Activated CD4-positive, alpha-beta memory T cell treated with anti-CD3 and anti-CD28 coated beads for 36 hours (primary cell): Measurements from ENCODE around the gene UBASH3B. TPM values are rescaled to one million over a fixed set of nuclear protein-coding genes. Genes with fewer than 3 reads are reported as not detected.

ENCODE experiments used
- CTCF ChIA-PET: fragments of 350-600 bp; sonication (Branson Sonifier 250); formaldehyde crosslinking; loops from one replicate; lab custom pipeline; 2021; ENCODE audit warnings: antibody characterized with exemption, inconsistent platforms; lab: Charles Lee
- POLR2A ChIA-PET: fragments of 350-600 bp; sonication (Branson Sonifier 250); formaldehyde crosslinking; loops from one replicate; lab custom pipeline; 2021; ENCODE audit warnings: antibody characterized with exemption; lab: Charles Lee
- DNase-seq: peaks from one replicate; pipeline ENCODE4 v3.0.0-alpha.2; 2020
- H3K27ac Mint-ChIP-seq: one replicate; pipeline ENCODE4 v1.8.0; 2021; ENCODE audit warnings: mixed read lengths
- H3K27me3 Mint-ChIP-seq: one replicate; pipeline ENCODE4 v1.8.0; 2021; ENCODE audit warnings: mixed read lengths
- H3K36me3 Mint-ChIP-seq: one replicate; pipeline ENCODE4 v1.8.0; 2021; ENCODE audit warnings: mixed read lengths
- H3K4me1 Mint-ChIP-seq: one replicate; pipeline ENCODE4 v1.8.0; 2021; ENCODE audit warnings: low read depth, mixed read lengths
- H3K4me3 Mint-ChIP-seq: one replicate; pipeline ENCODE4 v1.8.0; 2021; ENCODE audit warnings: mild to moderate bottlenecking, mixed read lengths
- H3K9me3 Mint-ChIP-seq: one replicate; pipeline ENCODE4 v1.8.0; 2021; ENCODE audit warnings: mixed read lengths
- intact Hi-C: fragments of 100-400 bp; cut with micrococcal nuclease; formaldehyde crosslinking; loops from one replicate; pipeline ENCODE4 v1.15.1; 2023
- total RNA-seq, 2 experiments: library from RNA; stranded (reverse); gene quantifications; one replicate each; pipeline ENCODE4 v1.2.3, GENCODE V29; 2021

The UBASH3B gene
- total RNA-seq, 2 experiments from 2014 or later: 18.8 to 20.8 TPM

DNA sequence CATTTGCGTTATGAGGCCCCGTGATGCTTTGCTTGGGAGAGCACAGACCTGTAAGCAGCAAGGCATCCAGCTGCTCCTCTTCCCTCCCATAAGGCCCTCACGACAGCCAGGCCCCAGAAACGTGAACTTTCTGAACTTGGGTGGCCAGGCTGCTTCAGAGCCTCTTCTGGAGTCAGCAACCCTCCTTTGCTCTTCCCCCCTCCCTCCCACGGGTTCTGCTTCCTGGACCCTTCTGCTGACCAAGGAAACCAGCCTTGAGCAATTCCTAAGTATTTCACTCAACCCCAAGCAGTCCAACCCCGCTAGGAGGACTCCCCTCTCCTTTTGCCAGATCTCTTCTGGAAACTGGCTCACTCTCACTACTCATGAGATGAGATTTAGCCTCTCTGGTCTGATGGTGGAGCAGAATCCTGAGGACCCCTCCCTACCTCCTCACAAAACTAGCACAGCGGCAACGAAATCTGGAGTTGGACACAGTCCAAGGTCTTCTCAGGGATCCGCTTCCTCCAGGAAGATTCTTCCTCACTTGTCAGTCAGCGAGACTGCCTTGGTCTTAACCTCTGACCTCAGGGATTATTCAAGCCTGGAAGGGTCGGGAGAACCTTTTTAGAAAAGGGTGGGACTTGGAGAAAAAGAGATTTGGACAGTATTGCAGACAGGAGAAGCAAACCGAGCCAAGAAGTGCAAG lies 86.2 kb downstream of the UBASH3B start:
- Mint-ChIP-seq H3K4me3 (no peak overlapping the region), H3K4me1 (peaks cover 5% of the 10 kb centered on the region), H3K9me3 (no peaks in the 10 kb centered on the region), H3K36me3 (no peaks in the 10 kb centered on the region), H3K27me3 (no peaks in the 10 kb centered on the region), H3K27ac (no peak overlapping the region)
- intact Hi-C loops: no loop called here
- DNase-seq: no peak
- ChIA-PET CTCF (interaction anchor here (4.5 kb wide), 1 partner anchor 14 kb away, joined by 31 read pairs; no protein-coding TSS in a partner anchor), POLR2A (no interaction called here)

DNA sequence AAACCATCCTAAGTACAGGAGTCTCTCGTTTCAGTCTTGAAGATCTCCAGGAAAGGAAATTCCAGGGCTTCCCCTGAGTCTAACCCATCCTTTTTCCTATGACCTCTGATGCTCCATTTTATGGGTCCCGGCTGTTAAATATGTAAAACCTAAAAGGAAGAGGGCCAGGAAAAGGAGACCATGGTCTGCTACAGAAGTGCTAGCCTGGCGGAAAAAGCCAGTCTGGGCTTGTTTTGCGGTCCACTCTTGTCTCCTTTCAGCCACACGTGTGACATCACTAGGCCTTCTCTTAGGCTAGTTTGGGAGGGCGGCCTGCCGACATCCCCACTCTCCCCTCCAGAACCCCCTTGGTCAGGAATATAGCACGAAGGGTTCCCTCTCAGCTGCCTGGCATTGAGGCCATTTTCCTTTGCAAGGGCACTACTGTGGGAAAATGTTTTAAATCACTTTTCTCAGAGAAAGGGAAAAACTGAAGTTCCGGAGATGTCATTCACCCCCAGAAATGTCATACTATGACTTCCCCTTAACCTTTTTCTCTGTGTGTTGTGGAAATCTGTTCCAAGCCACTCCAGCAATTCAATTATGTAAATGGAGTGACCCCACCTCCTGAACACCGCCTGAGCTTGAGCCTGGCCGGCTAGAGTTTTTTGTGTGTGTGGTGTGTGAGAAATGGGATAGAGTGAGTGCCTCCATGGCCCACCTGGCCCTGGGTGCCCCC lies 86.9 kb downstream of the UBASH3B start:
- no peak for DNase-seq
- Mint-ChIP-seq H3K4me3 (no peak overlapping the region), H3K36me3 (no peaks in the 10 kb centered on the region), H3K9me3 (no peaks in the 10 kb centered on the region), H3K4me1 (peaks cover 5% of the 10 kb centered on the region), H3K27me3 (no peaks in the 10 kb centered on the region), H3K27ac (peak overlapping the region; percentile 25)
- CTCF ChIA-PET: interaction anchor here (1.2 to 4.5 kb wide), 3 partner anchors 13 to 38 kb away, joined by 3 to 31 read pairs (median 11); no protein-coding TSS in a partner anchor
- POLR2A ChIA-PET: interaction anchor here (1.7 kb wide), 1 partner anchor 15 kb away, joined by 11 read pairs; no protein-coding TSS in a partner anchor
- intact Hi-C loops: no loop called here

DNA sequence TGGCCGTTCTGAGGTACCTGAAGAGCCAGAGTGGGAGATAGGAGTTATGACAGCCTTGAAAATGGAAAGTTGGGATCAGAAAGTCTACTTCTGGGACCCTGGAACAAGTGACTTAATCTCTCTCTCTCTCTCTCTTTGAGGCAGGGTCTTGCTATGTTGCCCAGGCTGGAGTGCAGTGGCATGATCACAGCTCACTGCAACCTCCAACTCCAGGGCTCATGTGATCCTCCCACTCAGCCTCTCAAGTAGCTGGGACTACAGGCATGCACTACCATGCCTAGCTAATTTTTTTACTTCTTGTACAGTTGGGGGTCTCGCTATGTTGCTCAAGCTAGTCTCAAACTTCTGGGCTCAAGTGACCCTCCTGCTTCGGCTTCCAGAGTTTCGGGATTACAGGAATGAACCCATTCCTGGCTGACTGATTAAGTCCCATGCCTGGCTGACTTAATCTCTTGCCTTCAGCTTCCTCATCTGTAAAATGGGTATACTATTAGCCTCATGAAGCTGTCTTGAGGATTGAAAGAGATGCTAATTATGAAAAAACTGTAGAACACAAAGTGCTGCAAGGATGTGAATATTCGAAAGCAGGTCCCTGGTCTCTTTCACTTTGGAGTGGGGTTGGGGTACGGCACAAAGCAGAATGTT lies 87.7 kb downstream of the UBASH3B start:
- H3K27ac Mint-ChIP-seq: peak overlapping the region; percentile 25

DNA sequence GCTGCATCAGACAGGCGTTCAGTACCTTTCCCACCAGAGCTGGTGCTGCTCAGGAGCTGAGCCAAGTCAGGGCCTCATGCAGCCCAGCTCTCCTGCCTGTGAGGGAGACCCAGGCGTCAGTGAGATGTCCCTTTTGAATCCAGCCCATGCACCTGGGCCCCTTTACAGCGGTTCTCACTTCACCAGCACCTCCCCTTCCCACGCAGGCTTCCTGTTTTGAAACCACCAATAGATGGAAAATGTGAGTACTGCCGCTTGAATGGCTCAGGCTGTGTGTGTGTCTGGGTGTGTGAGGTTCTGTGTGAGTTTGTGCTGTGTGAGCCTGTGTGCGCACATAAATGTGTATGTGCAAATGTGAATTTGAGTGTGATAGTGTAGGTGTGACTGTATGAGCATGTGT lies 88.4 kb downstream of the UBASH3B start:
- peaks cover 14% of the 10 kb centered on the region for H3K4me1 Mint-ChIP-seq
- POLR2A ChIA-PET: interaction anchor here (0.6 to 2.4 kb wide), 6 partner anchors 17 to 88 kb away, joined by 3 to 11 read pairs (median 4); no protein-coding TSS in a partner anchor

More for the DNA sequence above, 87.7 kb downstream of the UBASH3B start:
- Mint-ChIP-seq H3K27me3 (no peaks in the 10 kb centered on the region), H3K4me1 (peaks cover 8% of the 10 kb centered on the region), H3K36me3 (no peaks in the 10 kb centered on the region), H3K9me3 (no peaks in the 10 kb centered on the region), H3K4me3 (no peak overlapping the region)
- intact Hi-C loops: no loop called here
- no peak for DNase-seq
- ChIA-PET POLR2A (interaction anchor here (0.6 to 2.4 kb wide), 5 partner anchors 16 to 87 kb away, joined by 3 to 11 read pairs (median 4); no protein-coding TSS in a partner anchor), CTCF (interaction anchor here (1.1 to 14.3 kb wide), 5 partner anchors 12 to 85 kb away, joined by 3 to 136 read pairs (median 11); partner anchors contain the start of gene UBASH3B)

DNA sequence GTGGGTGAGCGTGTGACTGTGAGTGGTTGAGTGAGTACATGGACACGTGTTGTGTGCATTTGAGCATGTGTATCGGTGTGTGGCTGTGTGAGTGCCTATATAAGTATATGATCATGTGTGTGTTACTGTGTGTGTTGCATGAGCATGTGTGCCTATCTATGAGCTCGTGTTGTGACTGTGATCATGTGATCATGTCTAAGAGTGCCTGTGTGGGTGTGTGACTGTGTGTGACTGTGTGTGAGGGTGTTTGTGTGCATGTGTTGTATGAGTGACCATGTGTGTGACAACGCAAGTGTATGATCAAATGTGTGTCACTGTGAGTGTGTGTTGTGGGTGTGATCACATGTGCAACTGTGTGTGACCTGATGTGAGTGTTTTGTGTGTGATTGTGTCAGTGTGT lies 88.8 kb downstream of the UBASH3B start:
- no peak overlapping the region for H3K27ac Mint-ChIP-seq
- no peak overlapping the region for H3K4me3 Mint-ChIP-seq
- no peaks in the 10 kb centered on the region for H3K36me3 Mint-ChIP-seq
- intact Hi-C loops: loop anchor here (1.0 kb wide), 1 partner anchor 17 kb away; no protein-coding TSS in a partner anchor
- H3K9me3 Mint-ChIP-seq: no peaks in the 10 kb centered on the region
- H3K27me3 Mint-ChIP-seq: no peaks in the 10 kb centered on the region
- DNase-seq: no peak
- H3K4me1 Mint-ChIP-seq: peaks cover 18% of the 10 kb centered on the region
- CTCF ChIA-PET: interaction anchor here (1.0 to 14.3 kb wide), 5 partner anchors 11 to 108 kb away, joined by 3 to 136 read pairs (median 11); partner anchors contain the start of gene UBASH3B
- POLR2A ChIA-PET: interaction anchor here (0.6 to 2.8 kb wide), 5 partner anchors 17 to 69 kb away, joined by 3 to 12 read pairs (median 6); no protein-coding TSS in a partner anchor

More for the DNA sequence above, 88.4 kb downstream of the UBASH3B start:
- Mint-ChIP-seq H3K27ac (no peak overlapping the region), H3K9me3 (no peaks in the 10 kb centered on the region), H3K36me3 (no peaks in the 10 kb centered on the region), H3K4me3 (no peak overlapping the region), H3K27me3 (no peaks in the 10 kb centered on the region)
- DNase-seq: peak; percentile 91
- CTCF ChIA-PET: interaction anchor here (1.0 to 14.3 kb wide), 5 partner anchors 11 to 109 kb away, joined by 3 to 136 read pairs (median 11); partner anchors contain the start of gene UBASH3B
- intact Hi-C loops: loop anchor here (1.0 kb wide), 1 partner anchor 17 kb away; no protein-coding TSS in a partner anchor

DNA sequence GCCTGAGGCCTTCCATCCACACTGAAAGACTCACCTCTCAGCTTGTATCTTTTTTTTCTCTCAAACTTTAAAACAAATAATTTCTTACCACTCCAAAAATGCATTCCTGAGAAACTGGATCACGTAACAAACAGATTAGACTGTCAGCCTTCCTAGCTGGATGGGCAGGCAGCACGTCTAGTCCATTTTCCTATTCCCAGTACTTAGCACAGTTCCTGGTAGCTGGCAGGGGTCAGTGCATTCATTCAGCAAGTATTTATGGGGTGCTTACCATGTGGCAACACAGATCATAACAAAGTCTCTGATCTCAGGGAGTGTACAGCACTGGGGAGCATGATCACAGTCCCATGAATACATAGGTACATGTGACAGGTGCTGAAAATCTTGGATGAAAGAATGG lies 89.6 kb downstream of the UBASH3B start:
- ChIA-PET CTCF (interaction anchor here (1.4 to 14.3 kb wide), 8 partner anchors 10 to 164 kb away, joined by 4 to 136 read pairs (median 8); partner anchors contain the start of gene UBASH3B), POLR2A (interaction anchor here (0.7 to 2.8 kb wide), 8 partner anchors 18 to 112 kb away, joined by 3 to 12 read pairs (median 8); no protein-coding TSS in a partner anchor)
- no peaks in the 10 kb centered on the region for H3K9me3 Mint-ChIP-seq
- H3K27ac Mint-ChIP-seq: no peak overlapping the region
- intact Hi-C loops: loop anchor here (5.0 kb wide), 1 partner anchor 707 kb away; no protein-coding TSS in a partner anchor
- DNase-seq: no peak
- no peak overlapping the region for H3K4me3 Mint-ChIP-seq
- H3K27me3 Mint-ChIP-seq: no peaks in the 10 kb centered on the region
- H3K36me3 Mint-ChIP-seq: no peaks in the 10 kb centered on the region
- H3K4me1 Mint-ChIP-seq: peaks cover 23% of the 10 kb centered on the region

DNA sequence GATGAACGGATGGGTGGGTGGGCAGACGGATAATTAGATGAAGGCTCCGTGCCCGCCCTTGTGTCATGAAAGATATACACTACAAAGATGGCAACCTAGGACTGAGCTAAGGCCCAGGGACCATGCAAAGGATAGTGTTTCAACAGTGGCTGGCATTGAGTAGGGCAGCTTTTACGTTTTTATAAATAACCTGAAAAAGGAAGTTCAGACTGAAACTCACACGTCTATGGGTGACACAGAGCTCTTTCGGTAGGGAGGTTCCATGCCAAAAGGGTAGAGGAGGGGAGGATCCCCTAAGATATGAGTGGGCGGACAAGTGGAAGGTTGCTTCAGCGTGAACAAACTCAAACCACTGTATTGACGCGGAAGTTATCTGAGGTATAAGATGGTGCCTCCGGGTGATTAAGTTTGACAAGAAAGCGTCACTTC lies 90.5 kb downstream of the UBASH3B start:
- Mint-ChIP-seq H3K27ac (peak overlapping the region; percentile 80), H3K27me3 (no peaks in the 10 kb centered on the region), H3K4me3 (peak overlapping the region; percentile 45), H3K9me3 (no peaks in the 10 kb centered on the region), H3K36me3 (no peaks in the 10 kb centered on the region), H3K4me1 (peaks cover 25% of the 10 kb centered on the region)
- ChIA-PET POLR2A (interaction anchor here (0.7 to 2.8 kb wide), 12 partner anchors 13 to 308 kb away, joined by 3 to 12 read pairs (median 4); no protein-coding TSS in a partner anchor), CTCF (interaction anchor here (1.1 to 14.3 kb wide), 9 partner anchors 9 to 165 kb away, joined by 3 to 136 read pairs (median 6); partner anchors contain the start of gene UBASH3B)
- peak; percentile 83 for DNase-seq
- intact Hi-C loops: loop anchor here (1.0 to 5.0 kb wide), 9 partner anchors 23 to 706 kb away; no protein-coding TSS in a partner anchor

DNA sequence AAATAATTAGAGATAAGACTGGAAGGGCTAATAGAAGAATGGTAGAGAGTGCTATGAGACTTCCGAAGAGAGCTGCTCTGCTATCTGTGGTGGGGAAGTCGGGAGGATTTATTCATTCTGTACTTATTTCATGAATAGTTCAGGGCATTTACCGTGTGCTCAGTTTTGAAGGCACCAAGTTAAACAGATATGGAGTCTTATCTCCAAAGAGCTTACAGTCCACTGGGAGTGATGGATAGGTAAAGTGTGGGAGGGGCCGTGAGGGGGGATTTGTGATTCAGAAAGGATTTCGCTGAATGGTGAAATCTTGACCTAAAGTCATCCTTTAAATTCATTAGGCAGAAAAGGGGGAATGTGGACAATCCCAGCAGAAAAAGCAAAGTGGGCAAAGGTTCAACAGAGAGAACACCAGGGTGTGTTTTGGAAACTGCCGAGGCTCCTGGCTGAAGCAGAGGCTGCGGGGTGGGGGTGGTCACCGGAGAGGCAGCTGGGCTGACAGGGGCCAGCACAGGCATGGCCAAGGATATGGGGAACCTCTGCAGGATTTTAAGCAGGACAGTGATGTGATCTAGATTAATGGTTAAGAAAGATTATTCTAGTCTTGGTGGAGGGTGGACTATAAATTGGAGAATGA lies 91.2 kb downstream of the UBASH3B start:
- no peak for DNase-seq
- Mint-ChIP-seq H3K9me3 (no peaks in the 10 kb centered on the region), H3K4me3 (peak overlapping the region; percentile 45), H3K4me1 (peaks cover 30% of the 10 kb centered on the region), H3K36me3 (no peaks in the 10 kb centered on the region), H3K27me3 (no peaks in the 10 kb centered on the region), H3K27ac (peak overlapping the region; percentile 80)
- intact Hi-C loops: loop anchor here (1.0 to 5.0 kb wide), 9 partner anchors 23 to 706 kb away; no protein-coding TSS in a partner anchor
- ChIA-PET POLR2A (interaction anchor here (1.0 to 2.8 kb wide), 8 partner anchors 12 to 307 kb away, joined by 3 to 12 read pairs (median 8); no protein-coding TSS in a partner anchor), CTCF (interaction anchor here (1.0 to 14.3 kb wide), 12 partner anchors 9 to 165 kb away, joined by 3 to 136 read pairs (median 4); partner anchors contain the start of gene UBASH3B)

DNA sequence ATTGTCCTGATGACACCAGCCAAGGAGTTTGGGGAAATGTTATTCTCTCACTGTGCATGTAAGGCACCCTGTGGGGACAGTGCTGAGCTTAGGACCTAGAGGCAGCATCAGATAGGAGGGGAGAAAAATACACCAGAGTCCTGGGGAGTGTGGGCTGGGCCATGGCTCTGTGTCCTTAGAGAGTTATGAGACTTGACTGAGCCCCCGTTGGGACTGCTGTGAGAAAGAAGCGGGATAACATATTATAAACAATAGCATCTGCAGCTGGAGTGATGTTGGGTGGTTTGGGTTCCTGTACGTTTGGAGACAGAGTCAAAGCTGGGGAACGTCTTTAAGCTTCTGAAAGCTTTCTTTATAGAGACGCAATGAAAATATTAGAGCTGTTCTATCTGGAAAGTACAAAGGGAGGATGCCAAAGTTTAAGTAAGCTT lies 91.8 kb downstream of the UBASH3B start:
- intact Hi-C loops: loop anchor here (5.0 kb wide), 1 partner anchor 705 kb away; no protein-coding TSS in a partner anchor
- no peak overlapping the region for H3K4me3 Mint-ChIP-seq
- ChIA-PET CTCF (interaction anchor here (0.9 to 14.3 kb wide), 10 partner anchors 9 to 115 kb away, joined by 3 to 136 read pairs (median 3); partner anchors contain the start of gene UBASH3B), POLR2A (no interaction called here)
- H3K27me3 Mint-ChIP-seq: no peaks in the 10 kb centered on the region
- no peak overlapping the region for H3K27ac Mint-ChIP-seq
- DNase-seq: no peak
- H3K36me3 Mint-ChIP-seq: no peaks in the 10 kb centered on the region
- no peaks in the 10 kb centered on the region for H3K9me3 Mint-ChIP-seq
- H3K4me1 Mint-ChIP-seq: peaks cover 28% of the 10 kb centered on the region

DNA sequence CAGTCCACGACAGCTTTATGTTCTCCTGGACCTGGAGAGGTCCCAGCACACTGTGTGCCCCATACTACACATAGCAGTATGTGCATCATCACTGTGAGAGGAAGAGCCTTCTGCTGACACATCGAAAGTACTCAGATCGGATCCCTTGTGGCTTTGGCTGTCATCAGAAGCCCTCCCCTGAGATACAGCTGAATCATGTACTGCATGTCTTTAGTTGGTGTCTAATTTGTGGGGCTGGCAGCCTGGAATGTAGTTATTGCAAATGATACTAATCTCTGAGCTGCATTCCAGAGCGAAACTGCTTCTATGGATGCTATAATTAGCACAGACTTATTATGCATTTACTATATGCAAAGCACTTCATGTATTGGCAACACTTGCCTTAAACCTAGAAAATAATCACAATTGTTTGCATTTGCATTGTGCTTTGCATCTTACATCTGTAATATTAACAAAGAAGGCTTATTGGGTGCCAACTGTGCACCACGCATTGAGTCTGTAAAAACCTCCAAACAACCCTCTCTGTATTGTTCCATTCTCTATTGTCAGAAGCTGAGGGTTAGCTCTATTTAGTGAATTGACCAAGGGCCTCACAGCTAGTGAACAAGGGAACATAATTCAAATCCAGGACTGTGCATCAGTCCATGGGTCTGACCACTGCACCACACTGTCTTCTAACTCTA lies 93.6 kb downstream of the UBASH3B start:
- Mint-ChIP-seq H3K36me3 (no peaks in the 10 kb centered on the region), H3K27ac (no peak overlapping the region), H3K9me3 (no peaks in the 10 kb centered on the region), H3K4me1 (peaks cover 33% of the 10 kb centered on the region), H3K4me3 (no peak overlapping the region), H3K27me3 (no peaks in the 10 kb centered on the region)
- ChIA-PET POLR2A (interaction anchor here (0.7 to 1.3 kb wide), 4 partner anchors 22 to 103 kb away, joined by 3 to 5 read pairs (median 4); no protein-coding TSS in a partner anchor), CTCF (interaction anchor here (0.7 to 14.3 kb wide), 7 partner anchors 31 to 169 kb away, joined by 3 to 136 read pairs (median 5); partner anchors contain the start of gene UBASH3B)
- intact Hi-C loops: loop anchor here (1.0 to 5.0 kb wide), 3 partner anchors 94 to 703 kb away; partner anchors contain the start of genes HSPA8 and UBASH3B
- peak; percentile 83 for DNase-seq
